NCI-H510A treated with DMSO at 0.1 percent for 48 hours (cell line): ENCODE measurements around the gene TMEM74B.

ENCODE experiments used
- DNase-seq: peaks from one replicate; lab custom pipeline; 2025; lab: John Stamatoyannopoulos, UW

The TMEM74B gene

DNA sequence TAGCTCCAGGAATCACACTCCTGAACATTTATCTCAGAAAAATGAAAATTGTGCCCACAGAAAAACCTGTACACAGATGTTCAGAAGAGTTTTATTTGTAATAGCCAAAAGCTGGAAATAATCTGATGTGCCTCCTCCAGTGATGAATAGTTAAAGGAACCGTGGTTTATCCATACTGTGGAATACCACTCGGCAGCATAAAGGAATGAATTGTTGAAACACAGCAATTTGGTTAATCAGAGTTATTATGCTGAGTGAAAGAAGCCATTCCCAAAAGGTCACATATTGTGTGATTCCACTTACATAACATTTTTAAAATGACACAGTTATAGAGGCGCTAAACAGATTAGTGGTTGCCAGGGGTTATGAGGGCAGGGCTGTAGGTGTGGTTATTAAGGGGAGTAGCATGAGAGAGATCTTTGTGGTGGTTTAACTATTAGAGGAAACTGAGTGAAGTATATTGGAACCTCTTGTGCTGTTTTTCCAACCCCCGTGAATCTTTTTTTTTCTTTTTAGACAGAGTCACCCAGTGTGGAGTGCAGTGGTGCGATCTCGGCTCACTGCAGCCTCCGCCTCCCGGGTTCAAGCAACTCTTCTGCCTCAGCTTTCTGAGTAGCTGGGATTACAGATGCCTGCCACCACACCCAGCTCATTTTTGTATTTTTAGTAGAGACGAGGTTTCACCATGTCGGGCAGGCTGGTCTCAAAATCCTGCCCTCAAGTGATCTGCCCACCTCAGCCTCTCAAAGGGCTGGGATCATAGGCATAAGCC, 40.2 kb downstream of the TMEM74B start:
- DNase-seq: no peak

- DNase-seq: no peak
These were observed 47.5 kb downstream of the TMEM74B start for GRCh38 chr20:1137236-1137635.

- no peak for DNase-seq
These were observed 49.9 kb downstream of the TMEM74B start for GRCh38 chr20:1134836-1135235.

- no peak for DNase-seq
These were observed 50.4 kb downstream of the TMEM74B start for GRCh38 chr20:1134355-1134754.

- no peak for DNase-seq
These were observed 53.4 kb downstream of the TMEM74B start for GRCh38 chr20:1131354-1131753.

DNA sequence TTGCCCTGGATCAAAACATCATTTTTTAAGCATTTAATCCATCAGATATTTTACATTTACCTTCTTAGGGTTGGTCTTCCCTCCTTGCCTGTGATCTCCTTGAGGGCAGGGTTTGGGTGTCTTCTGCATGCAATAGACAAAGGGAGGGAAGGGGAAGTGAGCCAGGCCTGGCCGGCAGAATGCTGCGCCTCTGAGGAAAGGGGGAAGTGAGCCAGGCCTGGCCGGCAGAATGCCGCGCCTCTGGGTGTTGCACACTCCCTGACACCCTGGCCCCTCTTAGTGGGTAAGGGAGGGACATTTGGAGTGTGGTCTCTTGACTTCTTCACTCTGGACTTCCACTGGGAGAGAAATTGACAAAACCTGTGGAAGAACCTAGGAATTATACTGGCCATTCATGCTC, 53.9 kb downstream of the TMEM74B start:
- DNase-seq: no peak
